ENCODE measurements around the gene LRIG2. TPM values are rescaled to one million over a fixed set of nuclear protein-coding genes. Genes with fewer than 3 reads are reported as not detected.

The LRIG2 gene
- total and polyA plus RNA-seq, 2 of the 13 experiments (the other 11 are each of a cell fraction or from before 2014, with no cell fraction given), result 8.1 to 12.2 TPM

DNA sequence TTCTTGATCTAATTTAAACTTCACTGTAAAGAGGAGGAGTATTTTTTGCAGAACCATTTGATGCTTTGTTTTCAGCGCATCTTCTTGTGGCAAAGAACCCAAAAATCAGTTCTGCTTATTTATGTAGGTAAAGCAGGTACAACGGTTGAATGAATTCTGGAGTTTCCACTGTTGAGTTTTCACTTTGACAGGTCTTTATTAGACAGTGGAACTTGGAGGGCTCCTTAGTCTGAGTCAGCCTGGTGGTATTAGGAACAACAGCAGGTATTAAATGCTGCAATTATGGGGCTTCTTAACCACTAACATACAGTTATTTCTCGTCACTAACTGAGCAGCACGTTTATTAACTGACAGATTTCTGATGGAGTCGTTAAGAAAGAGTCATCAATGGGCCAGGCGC lies 1.2 kb downstream of the LRIG2 start (continued):
- TF ChIP-seq, protein P1, sequence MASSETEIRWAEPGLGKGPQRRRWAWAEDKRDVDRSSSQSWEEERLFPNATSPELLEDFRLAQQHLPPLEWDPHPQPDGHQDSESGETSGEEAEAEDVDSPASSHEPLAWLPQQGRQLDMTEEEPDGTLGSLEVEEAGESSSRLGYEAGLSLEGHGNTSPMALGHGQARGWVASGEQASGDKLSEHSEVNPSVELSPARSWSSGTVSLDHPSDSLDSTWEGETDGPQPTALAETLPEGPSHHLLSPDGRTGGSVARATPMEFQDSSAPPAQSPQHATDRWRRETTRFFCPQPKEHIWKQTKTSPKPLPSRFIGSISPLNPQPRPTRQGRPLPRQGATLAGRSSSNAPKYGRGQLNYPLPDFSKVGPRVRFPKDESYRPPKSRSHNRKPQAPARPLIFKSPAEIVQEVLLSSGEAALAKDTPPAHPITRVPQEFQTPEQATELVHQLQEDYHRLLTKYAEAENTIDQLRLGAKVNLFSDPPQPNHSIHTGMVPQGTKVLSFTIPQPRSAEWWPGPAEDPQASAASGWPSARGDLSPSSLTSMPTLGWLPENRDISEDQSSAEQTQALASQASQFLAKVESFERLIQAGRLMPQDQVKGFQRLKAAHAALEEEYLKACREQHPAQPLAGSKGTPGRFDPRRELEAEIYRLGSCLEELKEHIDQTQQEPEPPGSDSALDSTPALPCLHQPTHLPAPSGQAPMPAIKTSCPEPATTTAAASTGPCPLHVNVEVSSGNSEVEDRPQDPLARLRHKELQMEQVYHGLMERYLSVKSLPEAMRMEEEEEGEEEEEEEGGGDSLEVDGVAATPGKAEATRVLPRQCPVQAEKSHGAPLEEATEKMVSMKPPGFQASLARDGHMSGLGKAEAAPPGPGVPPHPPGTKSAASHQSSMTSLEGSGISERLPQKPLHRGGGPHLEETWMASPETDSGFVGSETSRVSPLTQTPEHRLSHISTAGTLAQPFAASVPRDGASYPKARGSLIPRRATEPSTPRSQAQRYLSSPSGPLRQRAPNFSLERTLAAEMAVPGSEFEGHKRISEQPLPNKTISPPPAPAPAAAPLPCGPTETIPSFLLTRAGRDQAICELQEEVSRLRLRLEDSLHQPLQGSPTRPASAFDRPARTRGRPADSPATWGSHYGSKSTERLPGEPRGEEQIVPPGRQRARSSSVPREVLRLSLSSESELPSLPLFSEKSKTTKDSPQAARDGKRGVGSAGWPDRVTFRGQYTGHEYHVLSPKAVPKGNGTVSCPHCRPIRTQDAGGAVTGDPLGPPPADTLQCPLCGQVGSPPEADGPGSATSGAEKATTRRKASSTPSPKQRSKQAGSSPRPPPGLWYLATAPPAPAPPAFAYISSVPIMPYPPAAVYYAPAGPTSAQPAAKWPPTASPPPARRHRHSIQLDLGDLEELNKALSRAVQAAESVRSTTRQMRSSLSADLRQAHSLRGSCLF (CRISPR knock-in tag; IDR thresholded peaks at IDR 0.05; ENCODE audit: borderline replicate concordance), result no peak
- TF ChIP-seq, protein P2, sequence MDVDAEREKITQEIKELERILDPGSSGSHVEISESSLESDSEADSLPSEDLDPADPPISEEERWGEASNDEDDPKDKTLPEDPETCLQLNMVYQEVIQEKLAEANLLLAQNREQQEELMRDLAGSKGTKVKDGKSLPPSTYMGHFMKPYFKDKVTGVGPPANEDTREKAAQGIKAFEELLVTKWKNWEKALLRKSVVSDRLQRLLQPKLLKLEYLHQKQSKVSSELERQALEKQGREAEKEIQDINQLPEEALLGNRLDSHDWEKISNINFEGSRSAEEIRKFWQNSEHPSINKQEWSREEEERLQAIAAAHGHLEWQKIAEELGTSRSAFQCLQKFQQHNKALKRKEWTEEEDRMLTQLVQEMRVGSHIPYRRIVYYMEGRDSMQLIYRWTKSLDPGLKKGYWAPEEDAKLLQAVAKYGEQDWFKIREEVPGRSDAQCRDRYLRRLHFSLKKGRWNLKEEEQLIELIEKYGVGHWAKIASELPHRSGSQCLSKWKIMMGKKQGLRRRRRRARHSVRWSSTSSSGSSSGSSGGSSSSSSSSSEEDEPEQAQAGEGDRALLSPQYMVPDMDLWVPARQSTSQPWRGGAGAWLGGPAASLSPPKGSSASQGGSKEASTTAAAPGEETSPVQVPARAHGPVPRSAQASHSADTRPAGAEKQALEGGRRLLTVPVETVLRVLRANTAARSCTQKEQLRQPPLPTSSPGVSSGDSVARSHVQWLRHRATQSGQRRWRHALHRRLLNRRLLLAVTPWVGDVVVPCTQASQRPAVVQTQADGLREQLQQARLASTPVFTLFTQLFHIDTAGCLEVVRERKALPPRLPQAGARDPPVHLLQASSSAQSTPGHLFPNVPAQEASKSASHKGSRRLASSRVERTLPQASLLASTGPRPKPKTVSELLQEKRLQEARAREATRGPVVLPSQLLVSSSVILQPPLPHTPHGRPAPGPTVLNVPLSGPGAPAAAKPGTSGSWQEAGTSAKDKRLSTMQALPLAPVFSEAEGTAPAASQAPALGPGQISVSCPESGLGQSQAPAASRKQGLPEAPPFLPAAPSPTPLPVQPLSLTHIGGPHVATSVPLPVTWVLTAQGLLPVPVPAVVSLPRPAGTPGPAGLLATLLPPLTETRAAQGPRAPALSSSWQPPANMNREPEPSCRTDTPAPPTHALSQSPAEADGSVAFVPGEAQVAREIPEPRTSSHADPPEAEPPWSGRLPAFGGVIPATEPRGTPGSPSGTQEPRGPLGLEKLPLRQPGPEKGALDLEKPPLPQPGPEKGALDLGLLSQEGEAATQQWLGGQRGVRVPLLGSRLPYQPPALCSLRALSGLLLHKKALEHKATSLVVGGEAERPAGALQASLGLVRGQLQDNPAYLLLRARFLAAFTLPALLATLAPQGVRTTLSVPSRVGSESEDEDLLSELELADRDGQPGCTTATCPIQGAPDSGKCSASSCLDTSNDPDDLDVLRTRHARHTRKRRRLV (CRISPR knock-in tag; IDR thresholded peaks at IDR 0.05), result no peak

Data from HepG2 (cell line).